ENCODE results near the gene CDC45.

Gene CDC45

GRCh38 chr22:19504900-19505734 lies 25.4 kb downstream of the CDC45 start:
- no peak for DNase-seq (ENCODE audit: low read depth)
- H3K4me3 ChIP-seq (ENCODE audit: low read length) = no peak overlapping the region
- TF ChIP-seq, protein P1, sequence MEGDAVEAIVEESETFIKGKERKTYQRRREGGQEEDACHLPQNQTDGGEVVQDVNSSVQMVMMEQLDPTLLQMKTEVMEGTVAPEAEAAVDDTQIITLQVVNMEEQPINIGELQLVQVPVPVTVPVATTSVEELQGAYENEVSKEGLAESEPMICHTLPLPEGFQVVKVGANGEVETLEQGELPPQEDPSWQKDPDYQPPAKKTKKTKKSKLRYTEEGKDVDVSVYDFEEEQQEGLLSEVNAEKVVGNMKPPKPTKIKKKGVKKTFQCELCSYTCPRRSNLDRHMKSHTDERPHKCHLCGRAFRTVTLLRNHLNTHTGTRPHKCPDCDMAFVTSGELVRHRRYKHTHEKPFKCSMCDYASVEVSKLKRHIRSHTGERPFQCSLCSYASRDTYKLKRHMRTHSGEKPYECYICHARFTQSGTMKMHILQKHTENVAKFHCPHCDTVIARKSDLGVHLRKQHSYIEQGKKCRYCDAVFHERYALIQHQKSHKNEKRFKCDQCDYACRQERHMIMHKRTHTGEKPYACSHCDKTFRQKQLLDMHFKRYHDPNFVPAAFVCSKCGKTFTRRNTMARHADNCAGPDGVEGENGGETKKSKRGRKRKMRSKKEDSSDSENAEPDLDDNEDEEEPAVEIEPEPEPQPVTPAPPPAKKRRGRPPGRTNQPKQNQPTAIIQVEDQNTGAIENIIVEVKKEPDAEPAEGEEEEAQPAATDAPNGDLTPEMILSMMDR (conservative IDR thresholded peaks at IDR 0.05; ENCODE audit: low read length) = no peak

GRCh38 chr22:19505735-19506126 lies 26.0 kb downstream of the CDC45 start:
- no peak for DNase-seq (ENCODE audit: low read depth)
- TF ChIP-seq, protein P1 (conservative IDR thresholded peaks at IDR 0.05; ENCODE audit: low read length) = no peak
- no peak overlapping the region for H3K4me3 ChIP-seq (ENCODE audit: low read length)

DNA sequence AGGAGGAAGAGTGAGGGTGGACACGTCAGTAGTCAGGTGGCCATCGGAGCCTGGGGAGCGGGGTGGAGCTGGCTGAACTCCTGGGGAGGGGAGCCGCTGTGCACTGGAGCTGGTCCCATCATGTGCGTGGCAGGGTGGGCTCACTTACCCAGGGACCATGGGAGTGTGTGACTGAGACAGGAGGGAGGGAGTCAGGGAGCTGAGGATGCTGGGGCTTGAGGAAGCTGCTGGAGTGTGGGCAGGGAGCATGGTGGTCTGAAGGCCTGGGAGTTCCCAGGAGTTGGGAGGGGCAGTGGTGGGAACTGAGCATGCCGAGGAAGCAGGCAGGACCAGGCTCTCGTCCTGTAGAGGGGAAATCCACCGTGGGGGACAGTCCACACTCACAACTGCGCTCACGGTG lies 26.5 kb downstream of the CDC45 start:
- H3K4me3 ChIP-seq (ENCODE audit: low read length) = no peak overlapping the region
- TF ChIP-seq, protein P1 (conservative IDR thresholded peaks at IDR 0.05; ENCODE audit: low read length) = no peak
- DNase-seq (ENCODE audit: low read depth) = no peak

DNA sequence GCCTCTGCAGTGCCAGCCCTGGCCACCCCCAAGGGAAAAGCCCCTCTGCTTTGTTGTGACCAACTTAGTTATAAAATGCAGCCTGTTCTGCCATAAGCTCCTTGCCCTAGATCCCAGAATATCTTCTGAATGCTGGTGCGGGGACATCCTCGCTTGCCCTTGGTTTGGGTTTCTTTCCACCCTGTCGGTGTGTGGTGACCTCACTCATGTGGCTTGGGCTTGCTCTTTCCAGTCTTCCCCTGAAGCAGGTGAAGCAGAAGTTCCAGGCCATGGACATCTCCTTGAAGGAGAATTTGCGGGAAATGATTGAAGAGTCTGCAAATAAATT lies 27.8 kb downstream of the CDC45 start:
- no peak for DNase-seq (ENCODE audit: low read depth)
- no peak overlapping the region for H3K4me3 ChIP-seq (ENCODE audit: low read length)
- TF ChIP-seq, protein P1 (conservative IDR thresholded peaks at IDR 0.05; ENCODE audit: low read length) = no peak

DNA sequence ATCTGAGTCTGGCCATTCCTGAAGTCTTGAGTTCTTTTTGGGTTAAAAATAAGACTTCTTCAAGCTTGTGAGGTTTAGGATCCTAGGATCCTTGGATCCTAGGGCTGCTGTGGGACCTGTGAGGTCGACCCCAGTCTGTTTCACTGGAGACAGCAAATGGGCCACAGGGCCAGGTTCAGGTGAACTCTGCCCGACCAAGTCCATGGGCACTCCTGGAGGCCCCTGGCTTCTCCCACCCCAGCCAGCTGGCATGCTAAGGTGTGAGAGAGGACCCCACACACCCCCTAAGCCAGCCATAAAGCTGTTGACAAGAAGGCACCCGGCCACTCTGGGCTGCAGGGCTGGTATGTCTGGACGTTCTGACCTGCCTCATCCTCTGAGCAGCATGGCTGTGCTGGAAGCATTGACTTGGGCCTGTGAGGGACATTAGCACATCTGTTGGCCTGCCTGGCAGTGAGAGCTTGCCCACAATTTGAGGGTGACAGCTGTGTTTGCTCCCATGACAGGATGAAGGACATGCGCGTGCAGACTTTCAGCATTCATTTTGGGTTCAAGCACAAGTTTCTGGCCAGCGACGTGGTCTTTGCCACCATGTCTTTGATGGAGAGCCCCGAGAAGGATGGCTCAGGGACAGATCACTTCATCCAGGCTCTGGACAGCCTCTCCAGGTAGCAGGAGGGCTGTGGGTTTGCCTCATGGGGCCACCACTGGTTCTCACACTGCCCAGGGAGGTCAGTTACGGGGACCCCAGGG lies 28.5 kb downstream of the CDC45 start:
- H3K4me3 ChIP-seq (ENCODE audit: low read length) = no peak overlapping the region
- DNase-seq (ENCODE audit: low read depth) = no peak
- TF ChIP-seq, protein P1 (conservative IDR thresholded peaks at IDR 0.05; ENCODE audit: low read length) = no peak

- TF ChIP-seq, protein P1 (conservative IDR thresholded peaks at IDR 0.05; ENCODE audit: low read length) = no peak
- H3K4me3 ChIP-seq (ENCODE audit: low read length) = no peak overlapping the region
- DNase-seq (ENCODE audit: low read depth) = no peak
Observed at GRCh38 chr22:19509191-19509590, 29.5 kb downstream of the CDC45 start.

DNA sequence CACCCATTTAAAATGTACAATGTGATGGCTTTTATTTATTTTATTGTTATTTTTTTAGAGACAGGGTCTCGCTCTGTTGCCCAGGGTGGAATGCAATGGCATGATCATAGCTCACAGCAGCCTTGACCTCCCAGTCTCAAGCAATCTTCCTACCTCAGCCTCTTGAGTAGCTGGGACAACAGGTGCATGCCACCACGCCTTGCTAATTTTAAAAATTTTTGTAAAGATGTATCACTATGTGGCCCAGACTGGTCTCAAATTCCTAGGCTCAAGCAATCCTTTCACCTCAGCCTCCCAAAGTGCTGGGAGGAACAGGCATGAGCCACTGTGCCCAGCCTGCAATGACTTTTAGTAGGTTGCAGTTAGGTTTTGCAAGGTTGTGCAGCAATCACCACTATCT lies 30.2 kb downstream of the CDC45 start:
- TF ChIP-seq, protein P1 (conservative IDR thresholded peaks at IDR 0.05; ENCODE audit: low read length) = no peak
- DNase-seq (ENCODE audit: low read depth) = no peak
- no peak overlapping the region for H3K4me3 ChIP-seq (ENCODE audit: low read length)

Measured in AG10803 (cell line).